Measurements from ENCODE around the gene FRMD4A.
"Not testable (repeated sequence)": the region's sequence is repeated elsewhere in the genome, so short reads cannot be mapped to it uniquely, and the experiment has no call there.

FRMD4A gene

GRCh38 chr10:14074062-14074884 lies 256.5 kb downstream of the FRMD4A start:
- FAIRE-seq (no peak), DNase-seq (ENCODE audit: insufficient read length) (no peak)
- TF ChIP-seq POLR2A (IDR thresholded peaks at IDR 0.05; ENCODE audit: low read depth, low read length) (no peak), TAF1 (IDR thresholded peaks at IDR 0.05; ENCODE audit: borderline replicate concordance, low read depth, low read length) (no peak), POLR2AphosphoS5 (IDR thresholded peaks at IDR 0.05; ENCODE audit: low read depth, low read length) (no peak)

- FAIRE-seq, result no peak
- DNase-seq (ENCODE audit: insufficient read length), result no peak
- TF ChIP-seq POLR2AphosphoS5 (IDR thresholded peaks at IDR 0.05; ENCODE audit: low read depth, low read length) (no peak), POLR2A (IDR thresholded peaks at IDR 0.05; ENCODE audit: low read depth, low read length) (no peak), TAF1 (IDR thresholded peaks at IDR 0.05; ENCODE audit: borderline replicate concordance, low read depth, low read length) (no peak)
Observed at GRCh38 chr10:14072541-14072940, 258.2 kb downstream of the FRMD4A start.

- no peak for DNase-seq (ENCODE audit: insufficient read length)
- TF ChIP-seq POLR2A (IDR thresholded peaks at IDR 0.05; ENCODE audit: low read depth, low read length), result no peak
- no peak for TF ChIP-seq POLR2AphosphoS5 (IDR thresholded peaks at IDR 0.05; ENCODE audit: low read depth, low read length)
- TF ChIP-seq TAF1 (IDR thresholded peaks at IDR 0.05; ENCODE audit: borderline replicate concordance, low read depth, low read length), result no peak
- FAIRE-seq, result no peak
Observed at GRCh38 chr10:14071956-14072355, 258.8 kb downstream of the FRMD4A start.

- TF ChIP-seq POLR2AphosphoS5 (IDR thresholded peaks at IDR 0.05; ENCODE audit: low read depth, low read length), result no peak
- TF ChIP-seq TAF1 (IDR thresholded peaks at IDR 0.05; ENCODE audit: borderline replicate concordance, low read depth, low read length), result no peak
- TF ChIP-seq POLR2A (IDR thresholded peaks at IDR 0.05; ENCODE audit: low read depth, low read length), result no peak
- DNase-seq (ENCODE audit: insufficient read length) (no peak), FAIRE-seq (no peak)
Observed at GRCh38 chr10:14068601-14069250, 262.0 kb downstream of the FRMD4A start.

GRCh38 chr10:14067638-14068037 lies 263.1 kb downstream of the FRMD4A start:
- not testable (repeated sequence) for FAIRE-seq

GRCh38 chr10:14066106-14066505 lies 264.6 kb downstream of the FRMD4A start:
- TF ChIP-seq POLR2AphosphoS5 (IDR thresholded peaks at IDR 0.05; ENCODE audit: low read depth, low read length) (no peak), TAF1 (IDR thresholded peaks at IDR 0.05; ENCODE audit: borderline replicate concordance, low read depth, low read length) (no peak), POLR2A (IDR thresholded peaks at IDR 0.05; ENCODE audit: low read depth, low read length) (no peak)
- no peak for DNase-seq (ENCODE audit: insufficient read length)
- no peak for FAIRE-seq

More at GRCh38 chr10:14067638-14068037, 263.1 kb downstream of the FRMD4A start:
- DNase-seq (ENCODE audit: insufficient read length), result not testable (repeated sequence)

- TF ChIP-seq POLR2A (IDR thresholded peaks at IDR 0.05; ENCODE audit: low read depth, low read length) (no peak), TAF1 (IDR thresholded peaks at IDR 0.05; ENCODE audit: borderline replicate concordance, low read depth, low read length) (no peak), POLR2AphosphoS5 (IDR thresholded peaks at IDR 0.05; ENCODE audit: low read depth, low read length) (no peak)
- DNase-seq (ENCODE audit: insufficient read length) (no peak), FAIRE-seq (no peak)
Observed at GRCh38 chr10:14063531-14064285, 267.0 kb downstream of the FRMD4A start.

GRCh38 chr10:14062528-14063260 lies 268.0 kb downstream of the FRMD4A start:
- no peak for DNase-seq (ENCODE audit: insufficient read length)
- no peak for TF ChIP-seq TAF1 (IDR thresholded peaks at IDR 0.05; ENCODE audit: borderline replicate concordance, low read depth, low read length)
- TF ChIP-seq POLR2A (IDR thresholded peaks at IDR 0.05; ENCODE audit: low read depth, low read length), result no peak
- TF ChIP-seq POLR2AphosphoS5 (IDR thresholded peaks at IDR 0.05; ENCODE audit: low read depth, low read length), result no peak
- no peak for FAIRE-seq

GRCh38 chr10:14060320-14061070 lies 270.2 kb downstream of the FRMD4A start:
- no peak for FAIRE-seq
- no peak for DNase-seq (ENCODE audit: insufficient read length)
- TF ChIP-seq POLR2AphosphoS5 (IDR thresholded peaks at IDR 0.05; ENCODE audit: low read depth, low read length) (no peak), TAF1 (IDR thresholded peaks at IDR 0.05; ENCODE audit: borderline replicate concordance, low read depth, low read length) (no peak), POLR2A (IDR thresholded peaks at IDR 0.05; ENCODE audit: low read depth, low read length) (no peak)

GRCh38 chr10:14056610-14057332 lies 274.0 kb downstream of the FRMD4A start:
- DNase-seq (ENCODE audit: insufficient read length) (no peak), FAIRE-seq (no peak)
- TF ChIP-seq POLR2AphosphoS5 (IDR thresholded peaks at IDR 0.05; ENCODE audit: low read depth, low read length) (no peak), TAF1 (IDR thresholded peaks at IDR 0.05; ENCODE audit: borderline replicate concordance, low read depth, low read length) (no peak), POLR2A (IDR thresholded peaks at IDR 0.05; ENCODE audit: low read depth, low read length) (no peak)

Measured in GM12892 (cell line).